ENCODE results near the gene UQCRC1.

- TF ChIP-seq CTCF (IDR thresholded peaks at IDR 0.05; ENCODE audit: low read depth, low read length) (no peak), MYC (IDR thresholded peaks at IDR 0.05; ENCODE audit: low read depth, low read length) (no peak), MAX (IDR thresholded peaks at IDR 0.05; ENCODE audit: low read depth, low read length) (no peak), POLR2A (IDR thresholded peaks at IDR 0.05; ENCODE audit: extremely low read depth, insufficient read length) (no peak)
Observed at GRCh38 chr3:48650723-48651122, 41.3 kb upstream of the UQCRC1 start.

Data from NB4 (cell line).